Sigmoid colon (tissue), 7 donors: ENCODE data around the gene DDX23. TPM values are rescaled to one million over a fixed set of nuclear protein-coding genes. Genes with fewer than 3 reads are reported as not detected.

Experiments
- DNase-seq: peaks from one replicate; pipeline ENCODE4 v3.0.0-alpha.2; 2019
- H3K27ac ChIP-seq, 4 donors: fragments of 200-600 bp; sonication (generic); one replicate each; pipeline ENCODE4 v1.5.1; 2016 to 2019; ENCODE audit warnings: mild to moderate bottlenecking in 1 of 4
- H3K27me3 ChIP-seq, 3 donors: fragments of 200-600 bp; sonication (generic); one replicate each; pipeline ENCODE4 v1.5.1; 2019; ENCODE audit warnings: mild to moderate bottlenecking in 1 of 3
- H3K36me3 ChIP-seq, 4 donors: fragments of 200-600 bp; sonication (generic); one replicate each; pipeline ENCODE4 v1.5.1; 2016 to 2019
- H3K4me1 ChIP-seq, 4 donors: fragments of 200-600 bp; sonication (generic); one replicate each; pipeline ENCODE4 v1.5.1; 2017 to 2019
- H3K4me3 ChIP-seq, 4 donors: fragments of 200-600 bp; sonication (generic); one replicate each; pipeline ENCODE4 v1.5.1; 2017 to 2019; ENCODE audit warnings: mild to moderate bottlenecking in 2 of 4, moderate library complexity in 1 of 4
- H3K9me3 ChIP-seq, 4 donors: fragments of 200-600 bp in 3 of 4; sonication (generic) in 3 of 4; one replicate each; pipeline versions ENCODE4 v1.5.1 to v1.6.1; 2013 to 2019
- CTCF ChIP-seq, 4 experiments: fragments of 450-650 bp in 3 of 4; fragments of 200-600 bp in 1 of 4; IDR thresholded peaks; one replicate each; pipeline ENCODE4 v1.5.1; 2016 to 2019; ENCODE audit warnings: antibody characterized with exemption in 4 of 4, mild to moderate bottlenecking in 3 of 4, moderate library complexity in 2 of 4
- EP300 ChIP-seq, 4 donors: sonication (generic); formaldehyde crosslinking; IDR thresholded peaks; one replicate each; pipeline ENCODE4 v1.6.1; 2017; ENCODE audit warnings: antibody characterized with exemption in 4 of 4
- POLR2A ChIP-seq, 2 donors: fragments of 450-650 bp; IDR thresholded peaks; one replicate each; pipeline ENCODE4 v1.6.1; 2016; ENCODE audit warnings: antibody characterized with exemption in 2 of 2, mild to moderate bottlenecking in 2 of 2, moderate library complexity in 2 of 2
- POLR2AphosphoS5 ChIP-seq, 4 donors: sonication (generic); formaldehyde crosslinking; IDR thresholded peaks; one replicate each; pipeline ENCODE4 v1.6.1; 2017; ENCODE audit warnings: antibody characterized with exemption in 4 of 4
- WGBS, 2 donors: extraction: QIAGEN DNeasy Blood & Tissue Kit; methylation state at CpG; one replicate each; pipeline ENCODE4 v1.1.7; 2013; 5-methylcytosine and 5-hydroxymethylcytosine counted together
- intact Hi-C: fragments of 100-400 bp; cut with DNase I; formaldehyde crosslinking; loops from one replicate; pipeline ENCODE4 v1.15.1; 2023
- polyA plus RNA-seq, 3 donors: library from polyadenylated mRNA; stranded (reverse); fragments of 200-250 nt; gene quantifications; one replicate each; pipeline ENCODE4 v1.2.3, GENCODE V29; 2013
- total RNA-seq, 4 donors: library from RNA; depleted of rRNA; stranded (reverse); fragments of >200 nt; gene quantifications; one replicate each; pipeline ENCODE4 v1.1.0, GENCODE V29; 2016
- donor health status: healthy with polysubstance abuse.
- donor health status: Bipolar disorder and iron deficiency.
- donor health status: healthy.

Gene DDX23
- total and polyA plus RNA-seq, 7 donors = 32.4 to 91.5 (median 53.5) TPM

DNA sequence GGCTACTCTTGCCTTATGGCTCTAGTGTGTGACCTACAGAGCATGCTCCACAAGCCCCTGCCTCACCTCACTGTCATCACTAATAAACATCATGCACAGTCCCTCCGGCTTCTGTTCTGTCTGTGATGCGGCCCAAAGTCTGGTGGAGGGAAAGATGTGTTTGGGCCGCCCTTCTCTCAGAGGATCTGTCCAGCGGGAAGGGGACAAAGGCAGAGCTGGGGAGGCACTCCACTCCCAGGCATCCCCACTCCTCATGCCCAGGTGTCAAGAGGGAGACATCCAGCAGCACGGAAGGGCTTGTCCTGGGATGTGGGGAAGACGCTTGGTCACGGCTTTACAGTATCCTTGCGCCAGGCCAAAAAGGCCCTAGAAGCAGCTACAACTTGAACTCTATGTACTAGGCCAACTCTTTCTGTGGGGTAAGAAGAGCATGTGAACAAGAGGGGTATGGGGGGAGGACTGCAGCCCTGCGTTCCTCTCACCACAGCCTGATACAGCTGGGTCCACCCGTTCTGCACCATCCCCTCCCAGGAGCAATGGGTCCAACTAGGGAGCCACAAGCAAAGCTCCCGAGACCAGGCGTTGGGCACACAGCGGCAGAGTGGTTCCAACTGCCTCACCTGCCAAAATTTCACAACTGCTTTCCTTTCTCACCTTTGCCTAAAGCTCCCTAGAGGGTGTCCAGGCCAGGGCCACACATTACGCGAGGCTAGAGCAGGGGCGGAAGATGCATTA, 23.0 kb downstream of the DDX23 start:
- Histone ChIP-seq H3K4me3 (no peak overlapping the region), H3K36me3 (peaks cover 45 to 85% (median 54%) of the 10 kb centered on the region in 4 donors), H3K27me3 (no peaks in the 10 kb centered on the region), H3K4me1 (no peaks in the 10 kb centered on the region), H3K9me3 (no peaks in the 10 kb centered on the region), H3K27ac (no peak overlapping the region)
- intact Hi-C loops = no loop called here
- TF ChIP-seq POLR2A (IDR thresholded peaks at IDR 0.05) = no peak
- no peak for DNase-seq
- WGBS, 2 donors = 91 to 92% methylated on average over 16 of the region's 16 CpGs

DNA sequence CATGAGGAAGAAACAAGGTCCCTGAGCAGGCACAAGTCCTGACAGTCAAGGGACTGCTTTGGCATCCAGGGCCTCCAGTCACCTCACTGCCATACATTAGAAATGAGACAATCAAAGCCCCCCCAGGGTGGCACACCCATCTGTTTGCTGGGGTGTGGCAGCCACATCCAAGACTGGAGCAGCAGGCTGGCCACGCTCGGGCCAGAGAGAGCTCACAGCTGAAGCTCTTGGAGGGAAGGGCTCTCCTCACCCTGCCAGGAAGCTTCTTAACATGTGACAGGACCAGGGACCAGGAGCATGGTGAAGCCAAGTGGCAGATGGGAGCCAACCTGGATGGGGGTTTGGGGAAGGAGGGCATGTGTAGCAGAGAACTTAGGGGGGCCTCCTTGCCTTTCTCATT, 23.7 kb downstream of the DDX23 start:
- Histone ChIP-seq H3K27ac (no peak overlapping the region), H3K4me1 (no peaks in the 10 kb centered on the region), H3K36me3 (peaks cover 38 to 84% (median 48%) of the 10 kb centered on the region in 4 donors), H3K27me3 (no peaks in the 10 kb centered on the region), H3K9me3 (no peaks in the 10 kb centered on the region), H3K4me3 (no peak overlapping the region)
- intact Hi-C loops = no loop called here
- WGBS, 2 donors = 21 to 45% methylated on average over 2 of the region's 2 CpGs
- DNase-seq = no peak
- TF ChIP-seq POLR2AphosphoS5 (IDR thresholded peaks at IDR 0.05) = no peak
- TF ChIP-seq EP300 (IDR thresholded peaks at IDR 0.05) = no peak
- TF ChIP-seq POLR2A (IDR thresholded peaks at IDR 0.05) = no peak
- TF ChIP-seq CTCF (IDR thresholded peaks at IDR 0.05) = no peak

- H3K36me3 ChIP-seq = peaks cover 31 to 78% (median 41%) of the 10 kb centered on the region in 4 donors
- no peaks in the 10 kb centered on the region for H3K4me1 ChIP-seq
- intact Hi-C loops = no loop called here
- no peaks in the 10 kb centered on the region for H3K27me3 ChIP-seq
- WGBS, 2 donors = 95 to 96% methylated on average over 17 of the region's 17 CpGs
- no peak for DNase-seq
- TF ChIP-seq CTCF (IDR thresholded peaks at IDR 0.05) = no peak
- no peak for TF ChIP-seq POLR2AphosphoS5 (IDR thresholded peaks at IDR 0.05)
- TF ChIP-seq POLR2A (IDR thresholded peaks at IDR 0.05) = no peak
- TF ChIP-seq EP300 (IDR thresholded peaks at IDR 0.05) = no peak
- H3K4me3 ChIP-seq = no peak overlapping the region
- H3K27ac ChIP-seq = no peak overlapping the region
- no peaks in the 10 kb centered on the region for H3K9me3 ChIP-seq
These were observed 24.4 kb downstream of the DDX23 start for GRCh38 chr12:48827513-48828096.

- Histone ChIP-seq H3K27me3 (no peaks in the 10 kb centered on the region), H3K4me3 (no peak overlapping the region), H3K4me1 (no peaks in the 10 kb centered on the region), H3K27ac (no peak overlapping the region), H3K36me3 (peaks cover 25 to 72% (median 36%) of the 10 kb centered on the region in 4 donors), H3K9me3 (no peaks in the 10 kb centered on the region)
- 89 to 92% methylated on average over 8 of the region's 8 CpGs for WGBS, 2 donors
- no peak for TF ChIP-seq POLR2A (IDR thresholded peaks at IDR 0.05)
- no peak for TF ChIP-seq CTCF (IDR thresholded peaks at IDR 0.05)
- no peak for TF ChIP-seq POLR2AphosphoS5 (IDR thresholded peaks at IDR 0.05)
- no peak for TF ChIP-seq EP300 (IDR thresholded peaks at IDR 0.05)
- intact Hi-C loops = no loop called here
- DNase-seq = no peak
These were observed 24.9 kb downstream of the DDX23 start for GRCh38 chr12:48827026-48827425.

DNA sequence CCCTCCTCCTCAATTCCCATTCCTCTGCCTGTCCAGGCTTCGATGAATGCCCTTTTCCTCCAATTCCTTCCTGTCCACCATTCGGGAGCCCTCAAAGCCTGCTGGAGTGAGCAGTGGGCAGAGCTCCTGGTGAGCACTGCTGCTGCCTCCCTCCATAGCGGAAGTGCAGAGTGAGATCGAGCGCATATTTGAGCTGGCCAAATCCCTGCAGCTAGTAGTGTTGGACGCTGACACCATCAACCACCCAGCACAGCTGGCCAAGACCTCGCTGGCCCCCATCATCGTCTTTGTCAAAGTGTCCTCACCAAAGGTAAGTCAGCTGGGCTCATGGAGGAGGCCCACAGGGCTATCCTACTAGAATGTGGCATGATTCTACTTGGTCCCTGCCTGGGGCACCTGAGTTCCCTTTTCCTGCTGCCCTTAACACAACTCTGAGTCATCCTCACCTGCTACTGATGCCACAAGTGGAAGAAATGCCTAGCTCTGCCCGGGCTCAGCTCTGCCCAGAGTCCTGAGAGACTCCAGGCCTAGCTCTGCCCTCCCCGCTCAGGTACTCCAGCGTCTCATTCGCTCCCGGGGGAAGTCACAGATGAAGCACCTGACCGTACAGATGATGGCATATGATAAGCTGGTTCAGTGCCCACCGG, 25.6 kb downstream of the DDX23 start:
- intact Hi-C loops = no loop called here
- Histone ChIP-seq H3K27me3 (no peaks in the 10 kb centered on the region), H3K9me3 (no peaks in the 10 kb centered on the region), H3K4me3 (no peak overlapping the region), H3K36me3 (peaks cover 18 to 65% (median 30%) of the 10 kb centered on the region in 4 donors), H3K27ac (no peak overlapping the region), H3K4me1 (no peaks in the 10 kb centered on the region)
- WGBS, 2 donors = 88 to 90% methylated on average over 15 of the region's 15 CpGs
- TF ChIP-seq POLR2A (IDR thresholded peaks at IDR 0.05) = no peak
- no peak for TF ChIP-seq CTCF (IDR thresholded peaks at IDR 0.05)
- no peak for TF ChIP-seq POLR2AphosphoS5 (IDR thresholded peaks at IDR 0.05)
- TF ChIP-seq EP300 (IDR thresholded peaks at IDR 0.05) = no peak
- DNase-seq = no peak
